ENCODE data around the gene NID1.
"Not testable (repeated sequence)": the region's sequence is repeated elsewhere in the genome, so short reads cannot be mapped to it uniquely, and the experiment has no call there.

Gene NID1

DNA sequence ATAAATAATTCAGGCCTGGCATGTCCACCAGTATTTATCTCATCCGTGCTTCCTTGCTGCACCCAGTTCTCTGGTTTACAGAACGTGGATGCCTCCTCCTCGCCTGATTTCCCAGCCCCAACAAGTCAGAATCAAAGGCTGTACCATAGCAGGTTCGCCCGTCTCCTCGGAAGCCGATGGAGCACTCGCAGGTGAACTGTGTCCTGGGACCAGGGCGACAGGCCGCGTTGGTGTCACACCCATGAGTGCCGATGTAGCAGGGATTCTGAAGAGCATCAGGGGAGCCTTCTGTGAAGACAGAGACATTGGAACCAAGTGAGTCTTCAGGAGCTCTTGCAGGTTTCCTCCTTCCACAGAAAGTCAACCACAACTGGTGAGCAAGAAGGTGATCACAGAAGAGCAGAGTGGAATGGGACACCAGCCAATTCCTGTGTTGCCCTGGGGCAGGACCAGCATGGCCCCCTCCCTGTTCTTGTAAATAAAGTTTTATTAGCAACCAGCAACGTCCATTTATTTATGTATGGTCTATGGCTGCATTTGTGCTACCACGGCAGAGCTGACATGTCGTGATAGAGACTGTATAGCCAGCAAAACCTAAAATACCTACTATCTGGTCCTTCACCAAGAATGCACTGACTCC lies 40.8 kb downstream of the NID1 start:
- DNase-seq = no peak

DNA sequence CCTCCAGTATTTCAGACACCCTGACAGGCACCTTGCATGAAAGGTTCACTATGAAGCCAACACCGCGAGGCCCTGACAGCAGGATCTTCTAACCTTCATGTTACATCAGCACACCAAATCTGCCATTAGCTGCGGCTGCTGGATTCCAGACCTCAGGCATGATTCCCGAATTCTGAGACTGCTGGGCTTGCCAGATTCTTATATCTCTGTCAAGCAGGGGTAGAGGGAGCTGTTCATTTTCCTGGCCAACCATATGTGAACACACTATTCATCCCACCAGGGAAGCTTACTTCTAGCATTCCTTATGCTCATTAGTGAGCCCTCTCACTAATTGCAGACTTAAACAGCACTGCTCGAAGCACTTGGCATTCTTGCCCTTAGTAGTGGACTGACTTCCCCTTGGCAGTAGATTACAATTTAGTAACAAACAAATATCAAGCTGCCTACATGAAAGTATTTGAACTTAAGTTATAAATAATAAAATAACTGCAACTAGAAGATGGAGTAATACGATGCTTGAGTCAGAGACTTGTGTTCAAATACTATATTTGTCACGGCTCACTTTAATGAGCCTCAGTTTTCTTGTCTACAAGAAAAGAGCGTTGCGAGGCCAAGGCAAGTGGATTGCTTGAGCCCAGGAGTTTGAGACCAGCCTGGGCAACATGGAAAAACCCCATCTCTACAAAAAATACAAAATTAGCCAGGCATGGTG lies 43.3 kb downstream of the NID1 start:
- DNase-seq = no peak

DNA sequence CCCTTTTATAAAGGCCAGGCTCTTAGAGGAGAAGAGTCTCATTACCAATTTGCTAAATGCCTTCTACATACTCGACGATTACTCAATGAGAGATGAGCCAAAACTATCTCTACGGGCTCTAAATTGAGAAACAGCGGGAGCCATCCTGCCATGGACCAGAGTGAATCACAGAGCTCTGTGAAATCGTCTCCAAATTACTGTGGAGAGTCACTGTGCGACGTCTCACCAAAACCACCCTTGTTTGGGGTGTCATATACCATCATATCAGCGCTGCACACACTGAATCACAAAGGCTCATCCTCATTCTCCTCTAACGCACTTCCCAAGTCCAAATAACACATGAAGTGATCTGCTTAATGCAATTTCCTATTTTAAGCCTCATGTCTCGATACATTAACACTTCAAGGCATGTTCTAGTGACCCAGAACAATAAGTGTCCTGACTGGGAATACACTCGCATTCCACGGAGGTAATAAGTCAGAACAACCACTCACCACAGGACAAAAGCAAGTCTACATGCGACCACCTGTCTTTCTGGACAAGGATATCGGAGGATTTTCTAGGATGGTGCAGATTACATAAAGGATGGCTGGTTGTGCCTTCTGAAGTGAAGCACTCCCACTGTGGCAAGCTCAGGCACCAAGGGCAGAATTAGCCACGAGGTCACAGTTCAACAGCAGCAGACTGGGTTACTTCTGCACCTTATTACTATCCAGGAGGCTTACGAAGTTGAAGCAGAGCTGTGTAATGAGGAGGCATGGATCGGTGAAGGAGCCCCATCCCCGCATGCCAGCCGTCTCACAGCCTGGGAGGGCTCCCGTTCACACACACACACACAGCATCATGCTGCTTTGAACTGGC lies 44.3 kb downstream of the NID1 start:
- DNase-seq = no peak

DNA sequence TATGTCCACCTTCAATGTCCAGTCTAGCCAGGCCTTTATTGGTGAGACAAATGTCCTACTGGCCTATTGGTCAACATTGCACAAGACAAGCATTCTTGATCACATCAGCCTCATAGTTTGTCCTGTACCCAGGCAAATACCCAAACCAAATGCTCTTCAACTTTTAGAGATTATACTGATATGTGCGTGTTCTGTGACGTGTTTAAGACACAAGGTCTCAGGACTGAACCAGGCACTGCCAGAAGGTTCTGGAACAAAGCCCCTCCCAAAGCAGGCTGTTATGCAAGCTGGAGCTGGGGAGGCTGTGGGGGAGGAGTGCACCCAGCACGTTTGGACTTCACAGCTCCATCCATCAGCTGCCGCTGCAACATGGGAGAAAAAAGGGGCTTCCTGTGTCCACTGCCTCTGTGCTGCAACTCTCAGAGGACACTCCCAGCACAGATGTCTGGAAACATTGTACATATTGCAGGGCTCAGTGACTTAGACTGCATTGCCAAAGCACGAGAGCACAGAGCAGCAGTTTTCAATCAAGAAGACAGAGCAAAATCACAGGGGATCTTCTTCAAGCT lies 45.9 kb downstream of the NID1 start:
- no peak for DNase-seq

DNA sequence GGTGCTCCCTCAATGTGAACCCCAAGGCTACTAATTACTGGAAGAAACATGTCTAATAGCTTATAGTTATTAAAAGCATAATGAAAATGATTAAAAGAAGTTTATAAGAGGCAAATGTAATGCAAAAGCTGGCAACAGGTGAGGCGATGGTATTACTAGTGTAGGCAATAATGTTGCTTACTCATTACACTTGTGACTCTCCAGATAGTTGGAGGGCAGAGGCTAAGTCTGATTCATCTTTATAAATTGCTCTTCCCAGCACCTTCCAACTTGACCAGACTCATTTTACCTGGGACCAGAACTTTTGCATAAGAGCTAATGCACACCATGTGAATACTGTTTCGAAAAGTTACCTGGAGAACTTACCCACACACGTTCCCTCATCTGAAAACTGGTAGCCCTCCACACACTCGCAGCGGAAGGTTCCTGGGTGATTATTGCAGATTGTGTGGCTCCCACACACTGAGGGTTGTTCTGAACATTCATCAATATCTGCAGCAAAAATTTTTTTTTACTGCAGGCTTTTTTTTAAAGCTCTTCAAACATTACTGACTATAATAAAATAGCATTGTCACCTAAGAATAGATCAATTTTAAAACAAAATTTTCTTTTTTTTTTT lies 48.0 kb downstream of the NID1 start:
- DNase-seq = no peak

DNA sequence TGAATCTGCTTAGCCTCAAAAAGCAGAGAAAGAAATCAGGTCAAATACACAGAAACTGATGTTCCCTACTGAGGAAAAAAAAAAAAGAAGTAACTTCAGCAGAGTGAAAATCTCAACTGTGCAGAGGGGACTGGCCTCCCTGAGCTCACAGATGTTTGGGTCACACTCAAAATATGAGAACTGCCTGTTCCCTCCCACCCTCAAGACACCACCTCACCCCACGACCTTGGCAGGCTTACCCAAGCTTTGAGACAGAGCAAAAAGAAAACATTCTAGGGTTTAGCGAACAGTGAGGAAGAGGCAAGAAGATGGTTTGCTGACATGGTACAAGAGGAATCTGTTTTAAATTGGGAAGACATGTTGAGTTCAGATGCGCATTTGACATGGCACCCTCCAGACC lies 48.8 kb downstream of the NID1 start:
- no peak for DNase-seq

DNA sequence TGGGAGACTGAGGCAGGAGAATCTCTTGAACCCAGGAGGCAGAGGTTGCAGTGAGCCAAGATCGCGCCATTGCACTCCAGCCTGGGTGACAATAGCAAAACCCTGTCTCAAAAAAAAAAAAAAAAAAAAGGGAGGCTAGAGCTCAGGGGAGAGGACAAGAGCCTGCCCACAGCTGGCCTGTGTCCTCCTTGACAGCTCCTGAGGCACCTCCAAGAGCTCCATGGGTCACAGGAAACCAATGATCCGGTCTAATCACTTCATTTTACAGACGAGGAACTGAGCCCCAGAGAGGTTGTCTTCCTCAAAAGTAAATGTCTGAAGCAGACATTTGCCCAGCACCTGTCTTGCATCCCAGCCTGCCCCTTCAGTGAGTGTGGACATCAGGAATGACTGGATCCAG lies 49.4 kb downstream of the NID1 start:
- DNase-seq = no peak

DNA sequence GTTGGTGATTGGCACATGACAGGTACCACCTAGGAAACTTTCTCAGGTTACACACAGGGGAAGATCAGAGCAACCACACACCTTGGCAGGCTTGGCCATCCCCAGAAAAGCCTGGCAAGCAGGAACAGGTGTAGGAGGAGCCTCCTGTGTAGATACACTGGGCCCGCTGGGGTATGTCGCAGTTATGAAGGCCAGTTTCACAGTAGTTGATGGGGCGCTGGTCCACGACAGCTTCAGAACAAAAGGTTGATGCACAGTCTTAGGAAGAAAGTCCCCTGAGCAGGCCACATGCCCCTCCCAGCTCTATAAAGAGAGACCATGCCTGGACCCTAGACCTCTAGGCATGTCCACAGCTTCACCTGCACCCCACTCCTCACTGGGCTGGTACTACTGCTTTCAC lies 51.6 kb downstream of the NID1 start:
- no peak for DNase-seq

DNA sequence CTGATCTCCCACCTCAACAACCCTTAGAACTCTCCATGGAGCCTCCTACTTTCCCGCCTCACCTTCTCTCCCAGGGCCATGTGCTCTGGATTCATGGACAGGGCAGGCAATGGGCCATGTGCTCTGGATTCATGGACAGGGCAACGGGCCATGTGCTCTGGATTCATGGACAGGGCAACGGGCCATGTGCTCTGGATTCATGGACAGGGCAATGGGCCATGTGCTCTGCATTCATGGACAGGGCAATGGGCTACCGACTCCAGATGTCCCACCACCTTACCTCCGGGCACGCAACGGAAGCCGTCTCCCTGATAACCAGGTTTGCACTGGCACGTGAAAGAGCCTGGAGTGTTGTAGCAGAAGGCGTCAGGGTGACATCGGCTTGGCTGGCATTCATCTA lies 53.2 kb downstream of the NID1 start:
- no peak for DNase-seq

DNA sequence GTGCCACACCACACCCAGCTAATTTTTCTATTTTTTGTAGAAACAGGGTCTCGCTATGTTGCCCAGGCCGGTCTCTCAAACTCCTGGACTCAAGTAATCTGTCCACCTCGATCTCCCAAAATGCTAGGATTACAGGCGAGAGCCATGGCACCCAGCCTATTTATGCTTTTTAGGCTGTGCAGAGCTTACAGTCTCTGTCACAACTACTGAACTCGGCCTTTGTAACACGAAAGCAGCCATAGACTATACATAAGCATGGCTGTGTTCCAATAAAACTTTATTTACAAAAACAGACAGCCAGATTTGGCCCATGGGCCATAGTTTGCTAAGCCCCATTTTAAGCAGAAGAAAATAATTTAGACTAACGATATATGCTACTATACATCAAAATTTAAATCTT lies 54.4 kb downstream of the NID1 start:
- no peak for DNase-seq

DNA sequence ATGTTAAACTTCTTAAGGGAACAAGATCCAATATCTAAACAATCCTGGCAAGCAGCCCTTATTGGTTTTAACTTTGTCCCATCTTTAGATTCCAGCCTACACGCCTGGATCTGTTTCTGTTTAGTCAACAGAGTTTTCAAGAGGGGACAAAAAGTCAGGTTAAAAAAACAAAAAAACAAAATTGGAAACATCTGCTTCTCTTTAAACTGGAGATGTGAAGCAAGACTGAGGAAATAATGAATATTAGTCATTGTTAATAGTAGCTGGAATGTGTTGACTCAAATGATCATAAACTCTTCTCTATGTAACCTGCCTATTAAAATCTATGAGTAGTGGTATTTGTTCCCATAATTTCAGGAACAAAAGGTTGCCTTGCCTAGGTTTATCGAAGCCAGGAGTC lies 55.0 kb downstream of the NID1 start:
- DNase-seq = no peak

DNA sequence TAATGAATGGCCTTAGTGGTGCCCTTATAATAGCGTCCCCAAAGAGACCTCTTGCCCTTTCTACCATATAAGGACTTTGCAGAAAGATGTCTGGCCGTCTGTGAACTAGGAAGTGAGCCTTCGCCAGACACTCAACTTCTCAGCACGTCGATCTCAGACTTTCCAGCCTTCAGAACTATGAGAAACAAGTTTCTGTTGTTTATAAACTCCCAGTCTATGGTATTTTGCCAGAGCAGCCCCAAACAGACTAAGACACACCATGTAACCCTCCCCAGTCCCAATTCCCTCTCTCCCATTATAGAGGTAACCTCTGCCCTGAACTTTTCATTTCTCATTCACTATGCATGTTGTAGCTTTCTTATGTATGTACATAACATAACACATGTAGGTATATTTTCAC lies 55.7 kb downstream of the NID1 start:
- DNase-seq = no peak

DNA sequence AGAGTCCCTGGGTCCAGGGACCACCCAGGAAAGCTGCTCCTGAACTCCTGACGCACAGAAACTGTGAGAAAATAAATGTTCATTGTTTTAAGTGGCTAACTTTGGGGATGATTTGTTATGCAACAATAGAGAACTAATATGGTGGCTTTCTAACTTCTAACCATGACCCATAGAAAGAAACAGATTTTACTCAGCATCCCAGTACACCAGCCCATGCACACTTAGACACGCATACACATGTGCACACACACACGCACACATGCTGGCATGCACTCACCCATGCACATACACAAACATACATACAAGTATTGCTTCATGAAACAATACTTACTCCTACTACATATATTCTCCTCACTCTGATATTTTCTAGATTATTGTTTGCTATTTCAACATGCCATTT lies 57.1 kb downstream of the NID1 start:
- no peak for DNase-seq

DNA sequence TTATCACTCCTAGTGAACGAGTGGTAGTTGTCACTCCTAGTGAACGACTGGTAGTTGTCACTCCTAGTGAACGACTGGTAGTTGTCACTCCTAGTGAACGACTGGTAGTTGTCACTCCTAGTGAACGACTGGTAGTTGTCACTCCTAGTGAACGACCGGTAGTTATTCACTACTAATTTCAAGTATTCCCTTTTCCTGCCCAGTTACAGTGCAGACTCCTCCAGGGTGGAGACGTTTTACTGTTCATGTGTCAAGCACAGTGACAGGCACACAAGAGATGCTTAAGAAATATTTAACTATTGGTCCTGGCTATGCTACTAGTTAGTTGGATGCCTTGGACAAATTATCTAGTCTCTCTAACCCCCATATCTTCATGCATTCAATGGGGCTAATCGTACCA lies 61.8 kb downstream of the NID1 start:
- not testable (repeated sequence) for DNase-seq

DNA sequence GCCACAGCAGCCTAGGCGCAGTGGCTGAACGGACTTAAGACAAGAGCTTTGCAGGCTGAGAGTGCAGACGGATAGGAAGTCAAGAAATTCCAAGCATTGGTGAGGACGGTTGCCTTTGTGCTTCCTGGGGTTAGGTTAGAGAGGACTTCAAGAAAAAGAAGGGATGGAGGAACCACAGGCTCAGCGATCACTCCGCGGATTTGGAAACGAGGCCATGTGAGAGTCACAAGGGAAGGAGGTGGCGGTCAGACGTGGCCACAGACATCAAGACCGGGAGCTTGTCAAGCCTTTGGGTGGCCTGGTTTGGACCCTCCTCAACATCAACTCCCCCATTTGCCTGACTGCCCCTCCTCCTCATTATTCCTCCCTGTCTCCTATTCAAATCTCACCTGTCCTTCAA lies 62.3 kb downstream of the NID1 start:
- DNase-seq = no peak

DNA sequence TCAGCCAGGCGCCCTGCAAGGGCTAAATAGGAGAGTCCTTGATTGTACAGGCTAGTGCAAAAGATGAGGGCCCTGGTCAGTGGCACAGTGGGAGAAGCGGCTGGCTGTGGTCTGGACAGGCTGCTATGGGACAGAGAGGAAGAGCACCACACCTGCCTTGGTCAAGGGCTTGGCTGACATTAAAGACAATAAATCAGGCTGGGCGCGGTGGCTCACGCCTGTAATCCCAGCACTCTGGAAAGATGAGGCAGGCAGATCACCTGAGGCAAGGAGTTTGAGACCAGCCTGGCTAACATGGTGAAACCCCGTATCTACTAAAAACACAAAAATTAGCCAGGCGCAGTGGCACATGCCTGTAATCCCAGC lies 62.9 kb downstream of the NID1 start:
- DNase-seq = no peak

DNA sequence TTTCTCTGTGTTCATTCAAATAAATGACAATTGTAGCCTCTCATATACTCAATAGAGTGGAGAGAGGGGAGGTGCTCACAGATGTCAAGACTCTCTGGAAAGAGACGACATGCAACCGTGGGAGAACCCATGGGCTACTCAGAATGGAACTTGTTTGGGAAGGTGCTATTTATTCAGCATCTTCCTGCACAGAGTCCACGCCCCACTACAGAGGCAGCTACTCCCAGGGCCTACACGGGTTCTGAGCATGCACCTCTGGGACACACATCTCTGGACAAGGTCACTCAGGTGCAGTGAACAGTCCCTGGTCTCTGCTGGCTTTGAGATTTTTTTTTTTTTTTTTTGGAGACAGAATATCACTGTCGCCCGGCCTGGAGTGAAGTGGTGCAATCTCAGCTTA lies 64.1 kb downstream of the NID1 start:
- no peak for DNase-seq

DNA sequence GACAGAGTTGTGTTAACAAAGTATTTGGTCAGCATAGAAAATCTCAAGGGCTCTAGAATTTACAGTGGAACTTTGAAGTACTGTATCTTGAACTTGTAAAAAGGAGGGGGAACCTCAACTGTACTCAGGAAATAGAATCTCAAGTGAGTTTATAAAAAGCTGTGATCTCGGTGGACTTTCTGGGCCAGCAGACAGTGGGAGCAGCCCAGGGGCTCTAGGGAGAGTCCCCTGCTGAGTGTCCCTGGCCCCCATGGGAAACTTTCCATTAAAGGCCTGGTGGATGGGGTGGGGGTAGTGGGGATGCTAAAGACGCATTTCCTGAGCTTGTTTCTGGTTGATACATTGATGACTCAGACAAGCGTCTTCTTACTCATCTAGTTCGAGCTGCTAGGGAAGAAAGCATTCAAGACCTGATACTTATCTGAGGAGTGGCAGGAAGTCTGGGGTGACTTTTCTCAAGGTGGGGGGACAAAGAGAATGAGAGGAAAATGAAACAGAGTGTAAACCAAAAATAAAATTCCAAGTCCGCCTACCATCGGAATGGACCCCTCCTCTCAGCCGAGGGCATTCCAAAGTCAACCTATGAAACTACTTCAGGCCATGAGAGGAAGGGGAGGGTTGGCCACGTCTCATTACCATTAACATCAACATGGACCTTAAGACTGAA lies 65.5 kb downstream of the NID1 start:
- DNase-seq = no peak

DNA sequence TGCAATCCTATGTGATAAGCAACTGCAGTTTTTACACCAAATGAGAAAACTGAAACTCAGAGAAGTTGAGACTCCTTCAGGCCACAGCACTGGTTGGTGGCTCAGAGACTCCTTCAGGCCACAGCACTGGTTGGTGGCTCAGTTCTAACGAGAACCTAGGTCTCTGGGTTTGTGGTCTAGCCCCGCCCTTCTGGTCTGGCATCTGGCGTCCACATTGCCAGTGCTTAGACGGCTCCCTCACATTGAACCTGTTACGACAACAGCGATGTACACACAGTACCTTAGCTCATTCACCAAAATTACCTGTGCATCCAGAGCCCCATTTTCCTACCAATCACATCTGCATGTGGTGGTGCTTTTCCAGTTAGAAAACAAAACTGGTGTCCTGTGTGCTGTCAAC lies 66.1 kb downstream of the NID1 start:
- no peak for DNase-seq

DNA sequence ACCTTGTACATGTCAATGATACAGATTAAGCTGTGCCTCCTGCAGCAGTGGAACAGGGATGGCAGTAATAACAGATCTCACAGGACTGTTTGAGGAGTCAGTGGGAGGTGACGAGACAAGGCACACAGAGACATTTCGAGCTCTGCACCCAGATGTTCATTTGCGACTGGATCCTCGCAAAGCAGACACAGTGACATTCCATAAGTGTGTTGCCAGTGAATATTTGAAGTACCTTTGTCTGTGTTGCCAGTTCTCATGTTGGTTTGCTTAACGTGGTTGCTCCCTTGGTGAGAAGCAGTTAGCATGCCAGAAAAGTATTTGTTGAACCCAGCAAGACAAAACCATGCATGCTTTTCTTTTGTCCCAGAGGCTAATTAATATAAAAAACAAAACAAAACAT lies 67.0 kb downstream of the NID1 start:
- no peak for DNase-seq

DNA sequence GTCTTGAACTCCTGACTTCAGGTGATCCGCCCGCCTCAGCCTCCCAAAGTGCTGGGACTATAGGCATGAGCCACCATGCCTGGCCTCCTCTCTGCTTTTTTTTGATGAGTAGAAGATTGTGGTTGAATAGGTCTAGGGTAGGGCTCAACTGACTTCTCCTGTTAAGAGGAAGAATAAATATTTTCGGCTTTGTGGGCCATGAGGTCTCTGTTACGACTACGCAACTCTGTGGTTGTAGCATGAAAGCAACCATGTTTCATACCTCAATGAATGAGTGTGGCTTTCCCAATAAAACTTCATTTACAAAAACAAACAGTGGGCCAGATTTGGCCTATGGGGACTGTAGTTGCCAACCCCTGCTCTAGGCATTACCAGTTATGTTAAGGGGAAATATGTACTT lies 67.8 kb downstream of the NID1 start:
- DNase-seq = no peak

DNA sequence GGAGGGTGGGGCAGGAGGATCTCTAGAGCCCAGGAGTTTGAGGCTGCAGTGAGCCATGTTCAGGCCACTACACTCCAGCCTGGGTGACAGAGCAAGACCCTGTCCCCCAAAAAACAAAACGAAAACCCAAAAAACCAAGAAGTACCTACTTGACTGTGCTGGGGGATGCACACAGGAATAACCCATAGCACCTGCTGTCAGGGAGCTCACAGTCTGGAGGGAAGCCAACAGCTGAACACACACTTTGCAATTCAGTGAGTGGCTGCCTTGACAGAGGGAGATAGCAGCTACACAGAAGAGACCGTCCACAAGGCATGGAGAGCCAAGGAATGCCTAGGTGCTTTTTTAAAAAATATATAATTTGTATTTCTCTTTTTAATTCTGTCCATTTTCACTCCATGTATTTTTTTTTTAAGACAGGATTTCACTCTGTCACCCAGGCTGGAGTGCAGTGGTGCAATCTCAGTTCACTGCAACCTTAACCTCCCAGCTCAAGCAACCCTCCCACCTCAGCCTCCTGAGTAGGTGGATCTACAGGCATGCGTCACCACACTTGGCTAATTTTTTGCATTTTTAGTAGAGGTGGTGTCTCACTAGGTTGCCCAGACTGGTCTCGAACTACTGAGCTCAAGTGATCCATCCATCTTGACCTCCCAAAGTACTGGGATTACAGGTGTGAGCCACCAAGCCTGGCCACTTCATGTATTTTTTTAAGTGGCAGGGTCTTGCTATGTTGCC lies 68.7 kb downstream of the NID1 start:
- no peak for DNase-seq
